HEK293 (cell line): ENCODE data around the gene ZBTB38.

Experiments
- AEBP2 ChIP-seq: fragments of 450-650 bp; formaldehyde crosslinking; IDR thresholded peaks from 2 replicates; pipeline ENCODE4 v1.5.1; 2016; ENCODE audit warnings: missing biosample characterization, missing genetic modification characterization, borderline replicate concordance
- BCL6B ChIP-seq: fragments of 450-650 bp; formaldehyde crosslinking; IDR thresholded peaks from 2 replicates; pipeline ENCODE4 v1.5.1; 2017; ENCODE audit warnings: missing biosample characterization, missing genetic modification characterization
- ELK4 ChIP-seq: IDR thresholded peaks from 2 replicates; pipeline ENCODE4 v1.6.1; 2011; ENCODE audit warnings: mild to moderate bottlenecking, low read depth, low read length, borderline replicate concordance
- GLI2 ChIP-seq: fragments of 450-650 bp; formaldehyde crosslinking; IDR thresholded peaks from 2 replicates; pipeline ENCODE4; 2017; ENCODE audit warnings: missing biosample characterization, missing genetic modification characterization, low read depth, borderline replicate concordance
- HOXA7 ChIP-seq: sonication (generic); formaldehyde crosslinking; IDR thresholded peaks from 2 replicates; pipeline ENCODE4 v1.8.1; 2022; ENCODE audit warnings: missing genetic modification reagents, borderline replicate concordance
- KLF10 ChIP-seq: fragments of 450-650 bp; IDR thresholded peaks from 2 replicates; pipeline ENCODE4 v1.5.1; 2018; ENCODE audit warnings: missing biosample characterization, mild to moderate bottlenecking, missing genetic modification characterization
- KLF17 ChIP-seq: fragments of 450-650 bp; formaldehyde crosslinking; IDR thresholded peaks from 2 replicates; pipeline ENCODE4 v1.5.1; 2016; ENCODE audit warnings: missing biosample characterization, missing genetic modification characterization
- KLF9 ChIP-seq: fragments of 450-650 bp; formaldehyde crosslinking; IDR thresholded peaks from 2 replicates; pipeline ENCODE4 v1.5.1; 2016; ENCODE audit warnings: missing biosample characterization, missing genetic modification characterization, low read depth
- RBAK ChIP-seq: fragments of 450-650 bp; formaldehyde crosslinking; IDR thresholded peaks from 2 replicates; pipeline ENCODE4 v1.5.1; 2016; ENCODE audit warnings: missing biosample characterization, missing genetic modification characterization
- REPIN1 ChIP-seq: fragments of 450-650 bp; formaldehyde crosslinking; IDR thresholded peaks from 2 replicates; pipeline ENCODE4 v1.5.1; 2017; ENCODE audit warnings: missing biosample characterization, missing genetic modification characterization, low read depth
- SETDB1 ChIP-seq: IDR thresholded peaks from one replicate; pipeline ENCODE4 v1.6.1; 2017; ENCODE audit warnings: mild to moderate bottlenecking, low read length, moderate library complexity, mixed read lengths; ENCODE audit not compliant: insufficient read length
- TRIM28 ChIP-seq: IDR thresholded peaks from 2 replicates; pipeline ENCODE4 v1.6.1; 2011; ENCODE audit warnings: low read length, control low read depth, borderline replicate concordance
- YY2 ChIP-seq: fragments of 450-650 bp; formaldehyde crosslinking; IDR thresholded peaks from 2 replicates; pipeline ENCODE4 v1.5.1; 2016; ENCODE audit warnings: missing biosample characterization, missing genetic modification characterization
- ZBTB1 ChIP-seq: fragments of 450-650 bp; formaldehyde crosslinking; IDR thresholded peaks from 2 replicates; pipeline ENCODE4 v1.5.1; 2016; ENCODE audit warnings: missing biosample characterization, missing genetic modification characterization
- ZNF148 ChIP-seq: fragments of 450-650 bp; formaldehyde crosslinking; IDR thresholded peaks from 2 replicates; pipeline ENCODE4 v1.5.0; 2017; ENCODE audit warnings: missing biosample characterization, missing genetic modification characterization, borderline replicate concordance
- ZNF202 ChIP-seq: fragments of 450-650 bp; formaldehyde crosslinking; IDR thresholded peaks from 2 replicates; pipeline ENCODE4 v1.5.1; 2016; ENCODE audit warnings: missing biosample characterization, missing genetic modification characterization, borderline replicate concordance
- ZNF223 ChIP-seq: fragments of 450-650 bp; formaldehyde crosslinking; IDR thresholded peaks from 2 replicates; pipeline ENCODE4 v1.5.1; 2016; ENCODE audit warnings: missing biosample characterization, missing genetic modification characterization
- ZNF324 ChIP-seq: fragments of 450-650 bp; formaldehyde crosslinking; IDR thresholded peaks from 2 replicates; pipeline ENCODE4 v1.5.1; 2016; ENCODE audit warnings: missing biosample characterization, missing genetic modification characterization
- ZNF335 ChIP-seq: fragments of 450-650 bp; formaldehyde crosslinking; conservative IDR thresholded peaks from 2 replicates; pipeline ENCODE4 v1.5.1; 2016; ENCODE audit warnings: missing biosample characterization, missing genetic modification characterization
- ZNF426 ChIP-seq: fragments of 450-650 bp; formaldehyde crosslinking; IDR thresholded peaks from 2 replicates; pipeline ENCODE4 v1.5.1; 2017; ENCODE audit warnings: missing biosample characterization, missing genetic modification characterization, mild to moderate bottlenecking, inconsistent platforms, moderate library complexity
- ZNF433 ChIP-seq: fragments of 450-650 bp; formaldehyde crosslinking; IDR thresholded peaks from 2 replicates; pipeline ENCODE4 v1.5.1; 2016; ENCODE audit warnings: missing biosample characterization, missing genetic modification characterization, low read depth
- ZNF48 ChIP-seq: fragments of 450-650 bp; formaldehyde crosslinking; IDR thresholded peaks from 2 replicates; pipeline ENCODE4 v1.5.1; 2016; ENCODE audit warnings: missing biosample characterization, missing genetic modification characterization
- ZNF510 ChIP-seq: fragments of 450-650 bp; formaldehyde crosslinking; IDR thresholded peaks from 2 replicates; pipeline ENCODE4 v1.5.1; 2018; ENCODE audit warnings: mild to moderate bottlenecking, missing genetic modification characterization, missing biosample characterization; ENCODE audit not compliant: insufficient replicate concordance
- ZNF513 ChIP-seq: fragments of 450-650 bp; IDR thresholded peaks from 2 replicates; pipeline ENCODE4 v1.5.1; 2018; ENCODE audit warnings: missing biosample characterization, missing genetic modification characterization
- ZNF529 ChIP-seq: fragments of 450-650 bp; formaldehyde crosslinking; IDR thresholded peaks from 2 replicates; pipeline ENCODE4 v1.5.1; 2017; ENCODE audit warnings: missing genetic modification characterization, missing biosample characterization; ENCODE audit not compliant: insufficient replicate concordance
- ZNF544 ChIP-seq: fragments of 450-650 bp; formaldehyde crosslinking; IDR thresholded peaks from 2 replicates; pipeline ENCODE4 v1.5.0; 2017; ENCODE audit warnings: missing biosample characterization, missing genetic modification characterization
- ZNF600 ChIP-seq: fragments of 450-650 bp; formaldehyde crosslinking; IDR thresholded peaks from 2 replicates; pipeline ENCODE4 v1.5.1; 2016; ENCODE audit warnings: missing biosample characterization, missing genetic modification characterization
- ZNF621 ChIP-seq: fragments of 450-650 bp; formaldehyde crosslinking; IDR thresholded peaks from 2 replicates; pipeline ENCODE4 v1.5.1; 2017; ENCODE audit warnings: missing biosample characterization, missing genetic modification characterization
- ZNF624 ChIP-seq: fragments of 450-650 bp; formaldehyde crosslinking; IDR thresholded peaks from 2 replicates; pipeline ENCODE4 v1.5.1; 2017; ENCODE audit warnings: missing biosample characterization, missing genetic modification characterization
- ZNF677 ChIP-seq: fragments of 450-650 bp; IDR thresholded peaks from 2 replicates; pipeline ENCODE4 v1.5.0; 2018; ENCODE audit warnings: missing biosample characterization, mild to moderate bottlenecking, missing genetic modification characterization, moderate library complexity
- ZNF776 ChIP-seq: fragments of 450-650 bp; formaldehyde crosslinking; IDR thresholded peaks from 2 replicates; pipeline ENCODE4 v1.5.0; 2017; ENCODE audit warnings: missing biosample characterization, missing genetic modification characterization, borderline replicate concordance
- ZNF777 ChIP-seq: fragments of 450-650 bp; formaldehyde crosslinking; IDR thresholded peaks from 2 replicates; pipeline ENCODE4 v1.5.1; 2017; ENCODE audit warnings: missing biosample characterization, missing genetic modification characterization, borderline replicate concordance

Gene ZBTB38

GRCh38 chr3:141360888-141361598, 7.3 kb upstream of the ZBTB38 start (continued):
- TF ChIP-seq SETDB1 (peak; percentile 34), ZNF426 (tag by site-specific recombination) (no peak), ZNF544 (no peak), ZNF600 (no peak), HOXA7 (CRISPR knock-in tag) (no peak), GLI2 (no peak), ZNF624 (tag by site-specific recombination) (no peak), RBAK (tag by site-specific recombination) (no peak), ZNF677 (no peak), ZNF513 (tag by site-specific recombination) (no peak), ZNF148 (tag by site-specific recombination) (no peak), TRIM28 (peak; percentile 72; the same call in 1 of the 2 replicates), ZNF510 (tag by site-specific recombination) (no peak), ZNF48 (no peak), AEBP2 (tag by site-specific recombination) (no peak), KLF17 (tag by site-specific recombination) (no peak), KLF10 (tag by site-specific recombination) (no peak), ELK4 (no peak), ZNF202 (tag by site-specific recombination) (no peak), ZNF223 (tag by site-specific recombination) (no peak), ZNF621 (tag by site-specific recombination) (no peak), REPIN1 (tag by site-specific recombination) (no peak), BCL6B (no peak), KLF9 (tag by site-specific recombination) (no peak), ZNF776 (tag by site-specific recombination) (no peak), ZBTB1 (tag by site-specific recombination) (no peak), ZNF324 (tag by site-specific recombination) (no peak), ZNF529 (tag by site-specific recombination) (no peak), YY2 (no peak), ZNF433 (no peak), ZNF777 (tag by site-specific recombination) (no peak), ZNF335 (tag by site-specific recombination) (0 out of 2 replicates have a peak, but pooled peaks have one; percentile 25)
